Fibroblast of villous mesenchyme (primary cell): ENCODE data around the gene MYH10. TPM values are rescaled to one million over a fixed set of nuclear protein-coding genes. Genes with fewer than 3 reads are reported as not detected.
A peak's percentile ranks its signal among the peaks of the same experiment; 100 is the strongest.

Experiments used
- DNase-seq: peaks from one replicate; pipeline ENCODE4 v3.0.0-alpha.2; 2010; ENCODE audit warnings: low read depth
- H3K4me3 ChIP-seq: 2 replicates; pipeline ENCODE4 v1.5.1; 2011; ENCODE audit warnings: low read depth, mild to moderate bottlenecking, low read length
- CTCF ChIP-seq: IDR thresholded peaks from 2 replicates; pipeline ENCODE4 v1.5.1; 2012; ENCODE audit warnings: low read depth, mild to moderate bottlenecking, low read length; ENCODE audit not compliant: insufficient read depth
- total RNA-seq: library from RNA; depleted of rRNA; stranded (reverse); fragments of >200 nt; gene quantifications from 2 replicates; pipeline ENCODE4 v1.2.3, GENCODE V29; 2012

MYH10 gene
- total RNA-seq, 1 donor: 94.1 TPM

DNA sequence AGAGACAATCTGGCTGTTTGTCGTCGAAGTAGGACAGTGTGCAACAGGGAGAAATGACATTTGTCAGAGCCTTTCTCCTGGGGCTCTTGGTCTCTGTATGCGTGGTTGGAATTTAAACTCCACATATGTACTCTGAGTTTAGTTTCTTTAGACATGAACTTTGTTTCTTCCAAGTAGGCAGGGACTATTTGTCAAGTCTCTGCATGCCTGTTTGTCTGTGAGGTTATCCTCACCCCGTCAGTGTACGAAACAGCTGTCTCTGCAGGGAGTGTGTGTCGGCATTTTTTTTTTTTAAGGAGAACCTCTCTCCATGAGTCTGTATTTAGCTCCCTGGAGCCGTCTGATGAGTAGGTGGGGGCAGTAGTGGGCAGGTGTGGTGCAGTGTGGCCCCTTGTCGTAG lies 165.2 kb downstream of the MYH10 start:
- TF ChIP-seq CTCF: no peak
- H3K4me3 ChIP-seq: no peak overlapping the region
- DNase-seq: peak; percentile 7

DNA sequence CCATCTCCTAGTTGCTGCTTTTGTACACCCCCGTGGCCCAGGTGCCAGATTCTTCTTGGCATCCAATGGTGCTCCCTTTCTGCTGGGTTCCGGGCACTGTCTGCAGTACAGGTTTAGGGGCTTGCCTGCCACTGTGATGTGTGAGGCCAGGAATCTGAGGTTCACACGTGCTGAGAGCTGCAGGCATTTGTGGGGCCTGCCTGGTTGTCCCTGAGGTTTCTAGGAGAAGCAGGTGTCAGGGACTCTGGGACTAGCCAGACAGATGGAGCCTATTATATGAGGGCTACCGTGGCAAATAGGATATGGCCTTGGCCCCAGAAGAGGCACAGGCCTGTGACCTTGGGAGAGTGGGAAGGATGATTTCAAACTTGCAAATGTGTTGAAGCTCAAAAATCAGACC lies 165.6 kb downstream of the MYH10 start:
- H3K4me3 ChIP-seq: no peak overlapping the region
- no peak for DNase-seq
- no peak for TF ChIP-seq CTCF

GRCh38 chr17:8463099-8463498 lies 167.4 kb downstream of the MYH10 start:
- DNase-seq: peak; percentile 52
- TF ChIP-seq CTCF: no peak
- H3K4me3 ChIP-seq: no peak overlapping the region

GRCh38 chr17:8462564-8462963 lies 168.0 kb downstream of the MYH10 start:
- no peak overlapping the region for H3K4me3 ChIP-seq
- no peak for TF ChIP-seq CTCF
- DNase-seq: no peak

DNA sequence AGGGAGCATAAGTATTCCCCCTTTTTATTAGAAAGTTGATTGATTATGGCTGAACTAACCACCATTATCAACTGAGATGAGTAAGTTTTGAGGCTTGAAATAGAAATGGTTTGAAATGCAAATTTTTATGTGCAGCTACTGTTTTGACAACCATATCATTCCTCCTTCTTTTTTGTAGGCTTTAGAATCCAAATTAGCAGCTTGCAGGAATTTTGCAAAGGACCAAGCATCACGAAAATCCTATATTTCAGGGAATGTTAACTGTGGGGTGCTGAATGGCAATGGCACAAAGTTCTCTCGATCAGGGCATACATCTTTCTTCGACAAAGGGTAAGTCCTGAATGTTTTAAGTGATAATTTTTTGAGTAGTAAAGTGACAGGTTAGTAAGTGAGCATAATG lies 170.7 kb downstream of the MYH10 start:
- H3K4me3 ChIP-seq: no peak overlapping the region
- TF ChIP-seq CTCF: no peak
- DNase-seq: no peak

DNA sequence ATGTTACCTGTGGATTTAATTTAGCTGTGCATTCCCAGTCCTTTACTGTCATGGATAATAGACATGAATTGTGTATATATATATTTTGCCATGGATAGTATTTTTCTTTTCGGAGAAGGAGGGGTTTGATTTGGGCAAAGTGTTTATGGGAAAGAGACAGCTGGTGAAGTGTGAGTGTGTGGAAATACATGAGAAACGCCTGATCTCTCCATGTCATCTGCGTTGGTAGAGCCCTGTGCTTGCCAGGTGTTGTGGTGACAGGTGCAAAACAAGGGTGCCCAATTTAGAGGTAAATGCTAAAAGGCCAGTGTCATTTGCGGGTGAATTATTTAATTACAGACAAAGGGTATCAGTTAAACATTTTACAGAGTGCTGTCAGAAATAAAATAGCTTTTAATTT lies 171.4 kb downstream of the MYH10 start:
- no peak overlapping the region for H3K4me3 ChIP-seq
- no peak for DNase-seq
- TF ChIP-seq CTCF: no peak

GRCh38 chr17:8458128-8458527 lies 172.4 kb downstream of the MYH10 start:
- no peak for TF ChIP-seq CTCF
- no peak for DNase-seq
- H3K4me3 ChIP-seq: no peak overlapping the region
